ENCODE data around the gene FSIP2.
"Not testable (repeated sequence)": the region's sequence is repeated elsewhere in the genome, so short reads cannot be mapped to it uniquely, and the experiment has no call there.

FSIP2 gene

DNA sequence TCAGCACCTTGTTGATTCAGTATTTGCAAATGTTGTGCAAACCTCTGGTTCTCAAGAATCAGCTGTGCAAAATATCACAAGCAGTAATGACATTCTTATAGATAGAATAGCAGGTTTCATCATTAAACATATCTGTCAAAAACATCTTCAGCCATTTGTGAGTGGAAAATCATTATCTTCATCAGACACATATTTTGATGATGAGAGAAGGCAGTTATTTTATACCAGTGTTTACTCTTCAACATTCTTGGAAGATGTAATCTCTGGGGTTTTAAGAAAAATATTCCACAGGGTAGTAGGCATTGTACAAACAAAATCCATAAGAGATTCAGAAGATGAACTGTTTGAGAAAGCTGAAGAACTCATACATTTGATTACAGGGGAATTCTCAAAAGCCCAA, 64.3 kb downstream of the FSIP2 start:
- DNase-seq = no peak

GRCh38 chr2:185806783-185807182, 68.2 kb downstream of the FSIP2 start:
- DNase-seq = no peak

- DNase-seq = no peak
These were observed 68.7 kb downstream of the FSIP2 start for GRCh38 chr2:185807351-185807750.

DNA sequence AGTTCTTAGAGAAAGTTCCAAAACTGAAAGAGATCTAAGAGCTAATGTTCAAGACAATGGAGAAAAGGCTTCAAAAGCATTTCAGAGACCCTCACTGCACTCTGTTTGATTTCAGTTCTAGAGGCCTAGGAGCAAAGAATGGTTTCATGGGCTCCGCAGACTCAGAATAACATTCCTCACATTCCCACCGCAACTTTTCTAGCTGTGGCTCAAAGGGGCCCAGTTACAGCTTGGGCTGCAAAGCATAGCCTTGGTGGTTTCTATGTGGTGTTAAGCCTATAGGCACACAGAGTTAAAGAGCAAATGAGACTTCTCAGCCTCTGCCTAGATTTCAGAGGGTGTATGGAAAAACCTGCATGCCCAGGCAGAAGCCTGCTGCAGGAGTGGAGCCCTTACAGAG, 73.0 kb downstream of the FSIP2 start:
- no peak for DNase-seq

- no peak for DNase-seq
These were observed 75.1 kb downstream of the FSIP2 start for GRCh38 chr2:185813707-185814106.

GRCh38 chr2:185817991-185818390, 79.4 kb downstream of the FSIP2 start:
- no peak for DNase-seq

DNA sequence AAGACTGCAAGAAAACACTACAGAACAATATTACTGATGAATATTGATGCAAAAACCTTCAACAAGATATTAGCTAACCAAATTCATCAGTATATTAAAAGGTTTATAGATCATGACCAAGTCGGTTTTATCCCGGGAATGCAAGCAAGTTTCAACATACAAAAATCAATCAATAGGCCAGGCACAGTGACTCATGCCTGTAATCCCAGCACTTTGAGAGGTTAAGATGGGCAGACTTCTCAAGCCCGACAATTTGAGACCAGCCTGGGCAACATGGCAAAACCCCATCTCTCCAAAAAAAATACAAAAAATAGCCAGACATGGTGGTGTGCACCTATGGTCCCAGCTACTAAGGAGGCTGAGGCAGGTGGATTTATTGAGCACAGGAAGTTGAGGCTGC, 82.9 kb downstream of the FSIP2 start:
- DNase-seq = no peak

DNA sequence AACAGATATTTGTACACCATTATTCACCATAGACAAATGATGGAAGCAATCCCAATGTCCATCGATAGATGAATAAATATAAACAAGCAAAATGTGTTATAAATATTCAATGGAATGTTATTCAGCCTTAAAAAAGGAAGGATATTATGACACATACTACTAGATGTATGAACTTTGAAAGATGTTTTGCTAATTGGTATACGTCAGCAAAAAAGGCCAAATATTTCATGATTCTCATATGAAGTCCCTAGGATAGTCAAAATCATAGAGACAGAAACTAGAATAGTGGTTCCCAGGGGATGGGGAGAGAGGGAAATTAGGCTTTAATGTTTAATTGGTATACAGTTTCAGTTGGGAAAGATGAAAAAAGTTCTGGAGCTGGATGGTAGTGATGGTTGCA, 85.2 kb downstream of the FSIP2 start:
- DNase-seq = no peak

- no peak for DNase-seq
These were observed 87.0 kb downstream of the FSIP2 start for GRCh38 chr2:185825557-185825956.

- no peak for DNase-seq
These were observed 89.7 kb downstream of the FSIP2 start for GRCh38 chr2:185828326-185828725.

DNA sequence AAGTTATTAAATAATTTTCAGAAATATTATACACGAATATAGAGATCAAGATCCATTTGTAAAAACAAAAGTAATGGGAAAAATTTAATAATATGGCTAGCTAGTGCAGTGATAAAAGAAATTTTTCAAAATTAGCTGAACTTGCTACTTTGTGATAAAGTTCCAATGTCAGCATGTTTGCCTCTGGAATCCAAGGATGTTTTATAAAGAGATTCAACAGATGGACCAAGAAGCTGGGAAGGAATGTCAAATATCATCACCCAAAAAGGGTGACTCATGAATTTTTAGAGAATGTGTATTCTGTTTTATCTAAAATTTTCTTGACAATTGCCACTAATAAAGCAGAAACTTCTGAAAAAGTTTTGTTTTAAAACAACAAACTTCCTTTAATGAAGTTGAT, 95.3 kb downstream of the FSIP2 start:
- DNase-seq = no peak

DNA sequence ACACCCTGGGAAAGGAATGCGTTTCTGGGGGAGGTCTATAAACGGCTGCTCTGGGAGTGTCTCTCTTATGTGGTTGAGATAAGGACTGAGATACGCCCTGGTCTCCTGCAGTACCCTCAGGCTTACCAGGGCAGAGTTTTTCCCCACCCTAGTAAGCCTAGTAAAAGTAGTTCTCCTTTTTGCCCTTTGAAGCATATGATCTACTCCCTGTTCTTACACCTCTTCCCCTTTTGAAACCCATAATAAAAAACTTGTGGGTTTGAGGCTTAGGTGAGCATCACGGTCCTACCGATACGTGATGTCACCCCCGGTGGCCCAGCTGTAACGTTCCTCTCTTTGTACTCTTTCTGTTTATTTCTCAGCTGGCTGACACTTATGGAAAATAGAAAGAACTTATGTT, 97.4 kb downstream of the FSIP2 start:
- DNase-seq = no peak

GRCh38 chr2:185854885-185855284, 116.3 kb downstream of the FSIP2 start:
- DNase-seq = no peak

- DNase-seq = no peak
These were observed 119.1 kb downstream of the FSIP2 start for GRCh38 chr2:185857691-185858090.

- DNase-seq = no peak
These were observed 120.9 kb downstream of the FSIP2 start for GRCh38 chr2:185859506-185859905.

- no peak for DNase-seq
These were observed 121.7 kb downstream of the FSIP2 start for GRCh38 chr2:185860321-185860720.

- DNase-seq = no peak
These were observed 124.2 kb downstream of the FSIP2 start for GRCh38 chr2:185862657-185863398.

DNA sequence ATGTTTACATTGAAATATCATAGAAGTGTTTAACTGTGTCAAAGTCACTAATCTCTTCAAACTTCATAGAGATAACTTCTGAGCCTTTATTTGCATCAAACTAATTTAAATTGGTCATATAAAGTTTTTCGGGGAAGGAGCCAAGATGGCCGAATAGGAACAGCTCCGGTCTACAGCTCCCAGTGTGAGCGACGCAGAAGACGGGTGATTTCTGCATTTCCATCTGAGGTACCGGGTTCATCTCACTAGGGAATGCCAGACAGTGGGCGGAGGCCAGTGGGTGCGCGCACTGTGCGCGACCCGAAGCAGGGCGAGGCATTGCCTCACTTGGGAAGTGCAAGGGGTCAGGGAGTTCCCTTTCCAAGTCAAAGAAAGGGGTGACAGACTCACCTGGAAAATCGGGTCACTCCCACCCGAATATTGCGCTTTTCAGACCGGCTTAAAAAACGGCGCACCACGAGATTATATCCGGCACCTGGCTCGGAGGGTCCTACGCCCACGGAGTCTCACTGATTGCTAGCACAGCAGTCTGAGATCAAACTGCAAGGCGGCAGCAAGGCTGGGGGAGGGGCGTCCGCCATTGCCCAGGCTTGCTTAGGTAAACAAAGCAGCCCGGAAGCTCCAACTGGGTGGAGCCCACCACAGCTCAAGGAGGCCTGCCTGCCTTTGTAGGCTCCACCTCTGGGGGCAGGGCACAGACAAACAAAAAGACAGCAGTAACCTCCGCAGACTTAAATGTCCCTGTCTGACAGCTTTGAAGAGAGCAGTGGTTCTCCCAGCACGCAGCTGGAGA, 126.1 kb downstream of the FSIP2 start:
- DNase-seq = not testable (repeated sequence)

GRCh38 chr2:185875136-185875931, 136.7 kb downstream of the FSIP2 start:
- no peak for DNase-seq

DNA sequence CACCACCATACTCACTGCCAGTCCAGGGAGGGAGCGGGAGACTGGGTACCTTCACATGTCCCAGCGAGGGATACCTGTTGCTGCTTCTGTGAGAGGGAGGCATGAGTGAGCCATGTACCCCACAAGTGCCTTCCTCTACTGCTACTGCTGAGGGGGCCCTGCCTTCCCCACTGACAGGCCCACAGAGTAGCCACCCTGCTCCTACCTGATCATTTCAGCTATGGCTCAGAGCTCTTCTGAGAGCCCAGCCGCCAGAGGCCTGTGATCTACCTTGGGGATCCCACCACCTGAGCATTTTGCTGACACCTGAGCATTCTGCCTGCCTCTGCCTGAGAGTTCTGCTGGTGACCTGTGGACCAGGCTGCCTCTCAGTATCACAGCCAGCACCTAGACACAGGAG, 137.6 kb downstream of the FSIP2 start:
- no peak for DNase-seq

DNA sequence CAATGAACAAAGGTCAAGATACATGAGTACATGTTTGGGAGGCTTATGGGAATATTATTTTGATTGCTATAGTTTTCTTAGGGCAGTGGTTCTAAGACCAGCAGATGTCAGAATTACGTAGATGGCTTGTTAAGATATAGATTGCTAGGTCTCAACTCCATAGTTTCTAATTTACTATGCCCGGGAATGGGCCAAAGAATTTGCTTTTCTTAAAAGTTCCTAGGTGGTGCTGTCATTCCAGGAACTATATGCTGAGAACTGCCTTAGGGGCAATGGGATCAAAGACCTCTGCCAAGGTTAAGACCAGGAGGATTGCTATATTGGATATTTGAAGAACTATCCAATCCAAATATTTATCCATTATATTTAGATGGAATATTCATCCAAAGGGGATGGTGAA, 141.8 kb downstream of the FSIP2 start:
- DNase-seq = no peak

Data from DMS 273 treated with DMSO at 0.1 percent for 48 hours (cell line).